Umbilical cord (tissue), 2 donors: Measurements from ENCODE around the gene RAB6A. TPM values are rescaled to one million over a fixed set of nuclear protein-coding genes. Genes with fewer than 3 reads are reported as not detected.
"Not testable (repeated sequence)": the region's sequence is repeated elsewhere in the genome, so short reads cannot be mapped to it uniquely, and the experiment has no call there.

Experiments used
- DNase-seq: peaks from one replicate; pipeline ENCODE4 v3.0.0-alpha.2; 2015; ENCODE audit warnings: low spot score
- total RNA-seq: library from RNA; depleted of rRNA; stranded (reverse); fragments of >200 nt; gene quantifications from one replicate; pipeline ENCODE4 v1.2.3, GENCODE V29; 2014; ENCODE audit warnings: low replicate concordance; ENCODE audit not compliant: insufficient read depth

Gene RAB6A
- total RNA-seq, 1 donor from 2014 or later: 73.4 TPM

GRCh38 chr11:73726825-73727224, 34.0 kb downstream of the RAB6A start:
- no peak for DNase-seq

GRCh38 chr11:73717136-73717535, 43.7 kb downstream of the RAB6A start:
- DNase-seq: no peak

- DNase-seq: no peak
Observed at GRCh38 chr11:73716153-73717056, 44.5 kb downstream of the RAB6A start.

GRCh38 chr11:73715541-73715940, 45.3 kb downstream of the RAB6A start:
- no peak for DNase-seq

- no peak for DNase-seq
Observed at GRCh38 chr11:73710964-73711363, 49.9 kb downstream of the RAB6A start.

- DNase-seq: no peak
Observed at GRCh38 chr11:73705053-73705452, 55.8 kb downstream of the RAB6A start.

GRCh38 chr11:73693899-73694525, 66.9 kb downstream of the RAB6A start:
- DNase-seq: no peak

GRCh38 chr11:73680687-73681086, 80.2 kb downstream of the RAB6A start:
- no peak for DNase-seq

GRCh38 chr11:73676552-73676951, 84.3 kb downstream of the RAB6A start:
- not testable (repeated sequence) for DNase-seq

GRCh38 chr11:73671701-73672100, 89.2 kb downstream of the RAB6A start:
- DNase-seq: peak; percentile 87

- DNase-seq: no peak
Observed at GRCh38 chr11:73670808-73671207, 90.1 kb downstream of the RAB6A start.

GRCh38 chr11:73667891-73668290, 93.0 kb downstream of the RAB6A start:
- DNase-seq: peak; percentile 30

GRCh38 chr11:73664877-73665276, 96.0 kb downstream of the RAB6A start:
- DNase-seq: no peak

GRCh38 chr11:73663604-73664495, 97.0 kb downstream of the RAB6A start:
- no peak for DNase-seq

GRCh38 chr11:73662445-73663157, 98.3 kb downstream of the RAB6A start:
- DNase-seq: no peak

- peak; percentile 92 for DNase-seq
Observed at GRCh38 chr11:73661035-73661628, 99.7 kb downstream of the RAB6A start.

- no peak for DNase-seq
Observed at GRCh38 chr11:73660497-73661034, 100.3 kb downstream of the RAB6A start.

GRCh38 chr11:73659961-73660360, 100.9 kb downstream of the RAB6A start:
- no peak for DNase-seq

- no peak for DNase-seq
Observed at GRCh38 chr11:73656985-73657384, 103.9 kb downstream of the RAB6A start.

- DNase-seq: no peak
Observed at GRCh38 chr11:73655686-73656085, 105.2 kb downstream of the RAB6A start.
